GM12878 (cell line): Measurements from ENCODE around the gene PCIF1.

Experiments
- CEBPZ ChIP-seq: fragments of 150-350 bp; IDR thresholded peaks from 2 replicates; pipeline ENCODE4 v1.6.1; 2016; ENCODE audit warnings: low read depth, low read length
- CREM ChIP-seq: IDR thresholded peaks from 2 replicates; pipeline ENCODE4 v1.6.1; 2014; ENCODE audit warnings: antibody characterized with exemption, low read depth
- POLR2A ChIP-seq: IDR thresholded peaks from 2 replicates; pipeline ENCODE4 v1.6.1; 2011; ENCODE audit warnings: low read depth, mild to moderate bottlenecking, low read length
- RAD21 ChIP-seq: IDR thresholded peaks from 2 replicates; pipeline ENCODE4 v1.6.1; 2011; ENCODE audit warnings: mild to moderate bottlenecking, low read depth, low read length, moderate library complexity; ENCODE audit not compliant: insufficient read depth
- RCOR1 ChIP-seq: conservative IDR thresholded peaks from 2 replicates; pipeline ENCODE4 v1.6.1; 2012; ENCODE audit warnings: low read depth, low read length, improper control_type of control experiment
- ZBED1 ChIP-seq: IDR thresholded peaks from 2 replicates; pipeline ENCODE4 v1.6.1; 2016; ENCODE audit warnings: borderline replicate concordance
- TF ChIP-seq, protein P1 (sequence below): IDR thresholded peaks from 2 replicates; pipeline ENCODE4 v1.6.1; 2012; ENCODE audit warnings: low read depth, low read length, improper control_type of control experiment
- TF ChIP-seq, protein P2 (sequence below), 3 experiments: IDR thresholded peaks in 2 of 3; conservative IDR thresholded peaks in 1 of 3; 2 replicates each; pipeline ENCODE4 v1.5.1; 2011; ENCODE audit warnings: low read depth in 3 of 3, low read length in 3 of 3, mild to moderate bottlenecking in 3 of 3, control low read depth in 2 of 3, moderate library complexity in 2 of 3, inconsistent platforms in 1 of 3, mixed read lengths in 1 of 3; ENCODE audit not compliant: control insufficient read depth in 2 of 3, insufficient read depth in 1 of 3; ENCODE audit errors: extremely low read depth in 1 of 3
- TF ChIP-seq, protein P3 (sequence below): IDR thresholded peaks from 2 replicates; pipeline ENCODE4 v1.6.1; 2012; ENCODE audit warnings: low read length, inconsistent platforms
- TF ChIP-seq, protein P4 (sequence below): fragments of 450-650 bp; IDR thresholded peaks from 2 replicates; pipeline ENCODE4 v1.6.1; 2016; ENCODE audit warnings: mild to moderate bottlenecking, moderate library complexity, borderline replicate concordance

GRCh38 chr20:45890985-45891983 lies 43.2 kb upstream of the PCIF1 start, which contains the start of the genes CTSA and NEURL2:
- TF ChIP-seq RAD21, result 0 out of 2 replicates have a peak, but pooled peaks have one; percentile 9
- peak; percentile 61 for TF ChIP-seq CREM
- TF ChIP-seq, protein P1, sequence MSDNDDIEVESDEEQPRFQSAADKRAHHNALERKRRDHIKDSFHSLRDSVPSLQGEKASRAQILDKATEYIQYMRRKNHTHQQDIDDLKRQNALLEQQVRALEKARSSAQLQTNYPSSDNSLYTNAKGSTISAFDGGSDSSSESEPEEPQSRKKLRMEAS, result peak; percentile 98
- TF ChIP-seq, protein P2, sequence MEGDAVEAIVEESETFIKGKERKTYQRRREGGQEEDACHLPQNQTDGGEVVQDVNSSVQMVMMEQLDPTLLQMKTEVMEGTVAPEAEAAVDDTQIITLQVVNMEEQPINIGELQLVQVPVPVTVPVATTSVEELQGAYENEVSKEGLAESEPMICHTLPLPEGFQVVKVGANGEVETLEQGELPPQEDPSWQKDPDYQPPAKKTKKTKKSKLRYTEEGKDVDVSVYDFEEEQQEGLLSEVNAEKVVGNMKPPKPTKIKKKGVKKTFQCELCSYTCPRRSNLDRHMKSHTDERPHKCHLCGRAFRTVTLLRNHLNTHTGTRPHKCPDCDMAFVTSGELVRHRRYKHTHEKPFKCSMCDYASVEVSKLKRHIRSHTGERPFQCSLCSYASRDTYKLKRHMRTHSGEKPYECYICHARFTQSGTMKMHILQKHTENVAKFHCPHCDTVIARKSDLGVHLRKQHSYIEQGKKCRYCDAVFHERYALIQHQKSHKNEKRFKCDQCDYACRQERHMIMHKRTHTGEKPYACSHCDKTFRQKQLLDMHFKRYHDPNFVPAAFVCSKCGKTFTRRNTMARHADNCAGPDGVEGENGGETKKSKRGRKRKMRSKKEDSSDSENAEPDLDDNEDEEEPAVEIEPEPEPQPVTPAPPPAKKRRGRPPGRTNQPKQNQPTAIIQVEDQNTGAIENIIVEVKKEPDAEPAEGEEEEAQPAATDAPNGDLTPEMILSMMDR (IDR thresholded peaks at IDR 0.05 in 2 of 3, conservative IDR thresholded peaks at IDR 0.05 in 1 of 3; ENCODE audit: control insufficient read depth in 2 of 3, extremely low read depth in 1 of 3, insufficient read depth in 1 of 3, low read depth in 3 of 3, low read length in 3 of 3), result peak in 1 of 3 experiments; percentile 26; a peak in 1 of 6 replicates
- peak; percentile 88; the same call in 1 of the 2 replicates for TF ChIP-seq RCOR1
- TF ChIP-seq, protein P3, sequence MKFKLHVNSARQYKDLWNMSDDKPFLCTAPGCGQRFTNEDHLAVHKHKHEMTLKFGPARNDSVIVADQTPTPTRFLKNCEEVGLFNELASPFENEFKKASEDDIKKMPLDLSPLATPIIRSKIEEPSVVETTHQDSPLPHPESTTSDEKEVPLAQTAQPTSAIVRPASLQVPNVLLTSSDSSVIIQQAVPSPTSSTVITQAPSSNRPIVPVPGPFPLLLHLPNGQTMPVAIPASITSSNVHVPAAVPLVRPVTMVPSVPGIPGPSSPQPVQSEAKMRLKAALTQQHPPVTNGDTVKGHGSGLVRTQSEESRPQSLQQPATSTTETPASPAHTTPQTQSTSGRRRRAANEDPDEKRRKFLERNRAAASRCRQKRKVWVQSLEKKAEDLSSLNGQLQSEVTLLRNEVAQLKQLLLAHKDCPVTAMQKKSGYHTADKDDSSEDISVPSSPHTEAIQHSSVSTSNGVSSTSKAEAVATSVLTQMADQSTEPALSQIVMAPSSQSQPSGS, result no peak
- peak; percentile 88 for TF ChIP-seq POLR2A
- TF ChIP-seq CEBPZ, result peak; percentile 49; the same call in 1 of the 2 replicates
- 0 out of 2 replicates have a peak, but pooled peaks have one; percentile 37 for TF ChIP-seq ZBED1
- TF ChIP-seq, protein P4, sequence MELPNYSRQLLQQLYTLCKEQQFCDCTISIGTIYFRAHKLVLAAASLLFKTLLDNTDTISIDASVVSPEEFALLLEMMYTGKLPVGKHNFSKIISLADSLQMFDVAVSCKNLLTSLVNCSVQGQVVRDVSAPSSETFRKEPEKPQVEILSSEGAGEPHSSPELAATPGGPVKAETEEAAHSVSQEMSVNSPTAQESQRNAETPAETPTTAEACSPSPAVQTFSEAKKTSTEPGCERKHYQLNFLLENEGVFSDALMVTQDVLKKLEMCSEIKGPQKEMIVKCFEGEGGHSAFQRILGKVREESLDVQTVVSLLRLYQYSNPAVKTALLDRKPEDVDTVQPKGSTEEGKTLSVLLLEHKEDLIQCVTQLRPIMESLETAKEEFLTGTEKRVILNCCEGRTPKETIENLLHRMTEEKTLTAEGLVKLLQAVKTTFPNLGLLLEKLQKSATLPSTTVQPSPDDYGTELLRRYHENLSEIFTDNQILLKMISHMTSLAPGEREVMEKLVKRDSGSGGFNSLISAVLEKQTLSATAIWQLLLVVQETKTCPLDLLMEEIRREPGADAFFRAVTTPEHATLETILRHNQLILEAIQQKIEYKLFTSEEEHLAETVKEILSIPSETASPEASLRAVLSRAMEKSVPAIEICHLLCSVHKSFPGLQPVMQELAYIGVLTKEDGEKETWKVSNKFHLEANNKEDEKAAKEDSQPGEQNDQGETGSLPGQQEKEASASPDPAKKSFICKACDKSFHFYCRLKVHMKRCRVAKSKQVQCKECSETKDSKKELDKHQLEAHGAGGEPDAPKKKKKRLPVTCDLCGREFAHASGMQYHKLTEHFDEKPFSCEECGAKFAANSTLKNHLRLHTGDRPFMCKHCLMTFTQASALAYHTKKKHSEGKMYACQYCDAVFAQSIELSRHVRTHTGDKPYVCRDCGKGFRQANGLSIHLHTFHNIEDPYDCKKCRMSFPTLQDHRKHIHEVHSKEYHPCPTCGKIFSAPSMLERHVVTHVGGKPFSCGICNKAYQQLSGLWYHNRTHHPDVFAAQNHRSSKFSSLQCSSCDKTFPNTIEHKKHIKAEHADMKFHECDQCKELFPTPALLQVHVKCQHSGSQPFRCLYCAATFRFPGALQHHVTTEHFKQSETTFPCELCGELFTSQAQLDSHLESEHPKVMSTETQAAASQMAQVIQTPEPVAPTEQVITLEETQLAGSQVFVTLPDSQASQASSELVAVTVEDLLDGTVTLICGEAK, result no peak; the same call in 1 of the 2 replicates
